ENCODE results near the gene SLC9A9. TPM values are rescaled to one million over a fixed set of nuclear protein-coding genes. Genes with fewer than 3 reads are reported as not detected.

SLC9A9 gene
- total RNA-seq, 2 donors from 2014 or later: 25.3 to 31.8 TPM

- Mint-ChIP-seq H3K4me3 (no peak overlapping the region), H3K36me3 (ENCODE audit: low read depth) (no peaks in the 10 kb centered on the region), H3K27ac (no peak overlapping the region), H3K27me3 (no peaks in the 10 kb centered on the region), H3K4me1 (peaks cover under 1% of the 10 kb centered on the region)
- no peak for ATAC-seq
- no peak for DNase-seq
- no peaks in the 10 kb centered on the region for H3K9me3 ChIP-seq (ENCODE audit: control insufficient read depth, low read length, poor library complexity, severe bottlenecking)
Measured at GRCh38 chr3:143247073-143247472, 601.2 kb downstream of the SLC9A9 start.

DNA sequence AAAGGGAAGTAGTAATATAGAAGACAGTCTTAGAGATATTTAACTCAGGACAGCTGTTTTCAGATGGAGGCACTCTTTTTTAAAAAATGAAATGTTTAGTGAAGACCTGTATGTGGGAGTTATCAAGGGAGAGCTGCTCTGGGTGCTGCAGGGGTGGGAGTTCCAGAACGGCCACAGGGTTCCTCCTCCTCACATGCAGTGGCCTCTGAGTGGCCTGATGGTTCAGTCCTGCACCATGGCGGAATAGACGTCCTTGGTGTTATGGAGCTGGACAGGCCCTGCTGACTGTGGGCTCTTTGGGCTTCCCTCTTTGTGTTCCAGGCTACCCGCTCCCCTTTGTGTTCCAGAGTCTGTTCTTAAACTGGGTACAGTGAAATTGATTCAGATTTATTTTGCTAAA lies 602.6 kb downstream of the SLC9A9 start:
- Mint-ChIP-seq H3K36me3 (ENCODE audit: low read depth) (no peaks in the 10 kb centered on the region), H3K4me1 (peaks cover 2% of the 10 kb centered on the region)

DNA sequence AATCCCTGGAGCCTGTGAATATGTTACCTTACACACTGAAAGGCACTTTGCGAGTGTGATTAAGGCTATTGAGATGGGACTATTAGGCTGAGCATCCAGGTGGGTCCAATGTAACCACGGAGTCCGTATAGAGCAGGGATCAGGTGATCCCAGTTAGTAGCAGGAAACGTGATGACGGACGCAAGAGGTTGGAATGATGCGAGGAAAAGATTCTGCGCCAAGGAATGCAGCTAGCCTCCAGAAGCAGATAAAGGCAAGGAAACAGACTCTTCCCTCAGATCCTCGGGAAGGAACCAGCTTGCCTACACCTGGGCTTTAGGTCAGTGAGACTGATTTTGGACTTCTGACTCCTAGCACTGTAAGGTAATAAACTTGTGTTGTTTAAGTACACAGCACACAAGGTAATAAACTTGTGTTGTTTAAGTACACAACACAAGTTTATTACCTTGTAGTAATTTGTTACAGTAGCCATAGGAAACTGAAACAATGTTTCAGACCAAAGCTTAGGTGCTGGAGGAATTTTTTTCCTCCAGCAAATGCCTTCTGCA lies 603.7 kb downstream of the SLC9A9 start:
- Mint-ChIP-seq H3K36me3 (ENCODE audit: low read depth) (no peaks in the 10 kb centered on the region), H3K4me1 (peaks cover 2% of the 10 kb centered on the region), H3K27ac (no peak overlapping the region), H3K4me3 (no peak overlapping the region), H3K27me3 (no peaks in the 10 kb centered on the region)
- no peak for DNase-seq
- no peak for ATAC-seq
- H3K9me3 ChIP-seq (ENCODE audit: control insufficient read depth, low read length, poor library complexity, severe bottlenecking): no peaks in the 10 kb centered on the region

More for the DNA sequence above, 602.6 kb downstream of the SLC9A9 start:
- no peak overlapping the region for H3K4me3 Mint-ChIP-seq
- H3K9me3 ChIP-seq (ENCODE audit: control insufficient read depth, low read length, poor library complexity, severe bottlenecking): no peaks in the 10 kb centered on the region
- ATAC-seq (no peak), DNase-seq (no peak)
- H3K27ac Mint-ChIP-seq: no peak overlapping the region
- H3K27me3 Mint-ChIP-seq: no peaks in the 10 kb centered on the region

GRCh38 chr3:143243686-143244085 lies 604.6 kb downstream of the SLC9A9 start:
- Mint-ChIP-seq H3K4me3 (no peak overlapping the region), H3K4me1 (peaks cover 2% of the 10 kb centered on the region), H3K36me3 (ENCODE audit: low read depth) (no peaks in the 10 kb centered on the region), H3K27me3 (no peaks in the 10 kb centered on the region), H3K27ac (no peak overlapping the region)
- no peak for ATAC-seq
- no peak for DNase-seq
- no peaks in the 10 kb centered on the region for H3K9me3 ChIP-seq (ENCODE audit: control insufficient read depth, low read length, poor library complexity, severe bottlenecking)

- Mint-ChIP-seq H3K27me3 (no peaks in the 10 kb centered on the region), H3K27ac (no peak overlapping the region), H3K4me1 (peaks cover 2% of the 10 kb centered on the region), H3K36me3 (ENCODE audit: low read depth) (no peaks in the 10 kb centered on the region), H3K4me3 (no peak overlapping the region)
- no peaks in the 10 kb centered on the region for H3K9me3 ChIP-seq (ENCODE audit: control insufficient read depth, low read length, poor library complexity, severe bottlenecking)
- no peak for DNase-seq
- ATAC-seq: no peak
Measured at GRCh38 chr3:143242691-143243090, 605.6 kb downstream of the SLC9A9 start.

DNA sequence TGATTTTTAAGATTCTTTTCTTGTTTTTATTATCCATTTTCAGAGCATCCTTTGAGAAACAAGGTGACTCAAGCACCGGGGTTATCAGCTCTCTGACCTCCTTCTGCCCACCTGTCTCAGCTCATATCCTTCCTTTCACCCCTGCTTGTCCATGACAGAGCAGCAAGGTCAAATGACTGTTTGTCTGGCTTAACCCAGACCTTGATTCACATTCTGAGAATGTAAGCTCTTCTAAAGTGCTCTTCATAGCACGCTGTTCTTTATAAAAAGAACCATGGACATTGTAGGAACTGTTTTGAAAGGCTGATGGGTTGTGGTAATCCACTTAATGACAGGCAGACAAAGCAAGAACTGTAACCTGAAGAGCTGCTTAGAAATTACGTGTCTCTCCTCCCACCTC lies 606.2 kb downstream of the SLC9A9 start:
- Mint-ChIP-seq H3K27me3 (no peaks in the 10 kb centered on the region), H3K27ac (no peak overlapping the region), H3K4me3 (no peak overlapping the region)

GRCh38 chr3:143241481-143241951 lies 606.8 kb downstream of the SLC9A9 start:
- ATAC-seq (no peak), DNase-seq (no peak)
- Mint-ChIP-seq H3K27me3 (no peaks in the 10 kb centered on the region), H3K36me3 (ENCODE audit: low read depth) (no peaks in the 10 kb centered on the region), H3K4me3 (no peak overlapping the region), H3K27ac (no peak overlapping the region), H3K4me1 (peaks cover 2% of the 10 kb centered on the region)
- no peaks in the 10 kb centered on the region for H3K9me3 ChIP-seq (ENCODE audit: control insufficient read depth, low read length, poor library complexity, severe bottlenecking)

More for the DNA sequence above, 606.2 kb downstream of the SLC9A9 start:
- ATAC-seq: no peak
- H3K9me3 ChIP-seq (ENCODE audit: control insufficient read depth, low read length, poor library complexity, severe bottlenecking): no peaks in the 10 kb centered on the region
- Mint-ChIP-seq H3K4me1 (peaks cover 2% of the 10 kb centered on the region), H3K36me3 (ENCODE audit: low read depth) (no peaks in the 10 kb centered on the region)
- no peak for DNase-seq

- Mint-ChIP-seq H3K4me1 (peaks cover 2% of the 10 kb centered on the region), H3K36me3 (ENCODE audit: low read depth) (no peaks in the 10 kb centered on the region), H3K27ac (no peak overlapping the region), H3K27me3 (no peaks in the 10 kb centered on the region), H3K4me3 (no peak overlapping the region)
- DNase-seq (no peak), ATAC-seq (no peak)
- H3K9me3 ChIP-seq (ENCODE audit: control insufficient read depth, low read length, poor library complexity, severe bottlenecking): no peaks in the 10 kb centered on the region
Measured at GRCh38 chr3:143240886-143241285, 607.4 kb downstream of the SLC9A9 start.

DNA sequence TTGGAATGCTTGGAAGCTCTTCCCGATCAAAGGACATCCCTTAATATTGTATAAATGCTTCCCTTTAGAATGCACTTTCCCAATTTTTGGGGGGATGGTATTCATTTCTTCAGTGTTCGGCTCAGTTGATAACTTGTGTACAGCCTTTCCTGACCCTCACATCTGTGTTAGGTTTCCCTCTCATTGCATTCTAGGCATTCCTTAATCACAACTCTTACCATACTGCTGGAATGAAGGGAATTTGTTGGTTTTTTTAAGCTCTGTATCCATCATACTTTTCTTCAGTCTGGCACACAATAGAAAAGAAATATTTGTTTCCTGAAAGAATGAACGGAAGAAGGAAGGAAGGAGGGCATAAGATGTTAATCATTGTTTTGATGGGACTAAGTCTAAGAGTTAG lies 609.2 kb downstream of the SLC9A9 start:
- H3K4me3 Mint-ChIP-seq: no peak overlapping the region
- no peaks in the 10 kb centered on the region for H3K27me3 Mint-ChIP-seq
- no peak overlapping the region for H3K27ac Mint-ChIP-seq
- no peaks in the 10 kb centered on the region for H3K9me3 ChIP-seq (ENCODE audit: control insufficient read depth, low read length, poor library complexity, severe bottlenecking)
- DNase-seq (no peak), ATAC-seq (no peak)
- no peaks in the 10 kb centered on the region for H3K36me3 Mint-ChIP-seq (ENCODE audit: low read depth)
- H3K4me1 Mint-ChIP-seq: peaks cover 2% of the 10 kb centered on the region

GRCh38 chr3:143237077-143237627 lies 611.1 kb downstream of the SLC9A9 start:
- H3K4me1 Mint-ChIP-seq: peaks cover 2% of the 10 kb centered on the region
- no peak overlapping the region for H3K4me3 Mint-ChIP-seq
- no peaks in the 10 kb centered on the region for H3K27me3 Mint-ChIP-seq
- H3K36me3 Mint-ChIP-seq (ENCODE audit: low read depth): no peaks in the 10 kb centered on the region
- no peaks in the 10 kb centered on the region for H3K9me3 ChIP-seq (ENCODE audit: control insufficient read depth, low read length, poor library complexity, severe bottlenecking)
- ATAC-seq (no peak), DNase-seq (no peak)
- no peak overlapping the region for H3K27ac Mint-ChIP-seq

DNA sequence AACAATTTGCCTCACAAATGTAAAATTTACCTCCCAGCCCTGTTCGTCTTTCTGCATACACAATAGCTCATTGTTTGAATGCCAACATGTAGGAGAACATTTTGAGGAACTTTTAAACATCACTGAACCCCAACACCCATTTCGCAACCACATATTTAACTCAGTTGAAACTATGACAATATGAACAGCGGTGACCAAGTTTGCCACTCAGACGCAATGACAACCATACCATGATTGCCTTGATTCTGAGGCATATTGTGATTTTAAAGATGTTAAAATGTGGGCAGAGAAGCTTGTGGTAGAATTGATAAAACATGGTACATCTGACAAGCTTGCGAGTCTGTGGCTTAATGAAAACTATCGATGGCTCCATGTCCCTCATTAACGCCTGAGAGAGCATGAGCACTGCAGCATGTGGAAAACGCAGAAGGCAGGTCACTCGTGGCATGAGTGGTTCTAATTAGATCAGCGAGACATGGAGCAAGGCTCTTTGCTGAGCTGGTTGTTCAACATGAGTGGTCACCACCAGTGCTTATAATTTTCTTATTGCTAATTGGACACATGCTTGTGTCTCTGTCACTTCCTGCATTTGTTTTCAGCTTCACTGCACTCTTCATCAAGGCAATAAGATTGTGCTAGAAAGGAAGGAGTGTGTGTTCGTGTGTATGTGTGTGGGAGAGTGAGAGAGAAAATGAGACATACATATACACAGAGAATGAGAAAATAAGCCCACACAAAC lies 611.9 kb downstream of the SLC9A9 start:
- ATAC-seq: no peak
- Mint-ChIP-seq H3K36me3 (ENCODE audit: low read depth) (no peaks in the 10 kb centered on the region), H3K4me1 (no peaks in the 10 kb centered on the region), H3K27me3 (no peaks in the 10 kb centered on the region), H3K27ac (no peak overlapping the region), H3K4me3 (no peak overlapping the region)
- H3K9me3 ChIP-seq (ENCODE audit: control insufficient read depth, low read length, poor library complexity, severe bottlenecking): no peaks in the 10 kb centered on the region
- no peak for DNase-seq

GRCh38 chr3:143235614-143236204 lies 612.6 kb downstream of the SLC9A9 start:
- Mint-ChIP-seq H3K36me3 (ENCODE audit: low read depth) (no peaks in the 10 kb centered on the region), H3K27ac (no peak overlapping the region), H3K27me3 (no peaks in the 10 kb centered on the region), H3K4me3 (no peak overlapping the region), H3K4me1 (no peaks in the 10 kb centered on the region)
- no peaks in the 10 kb centered on the region for H3K9me3 ChIP-seq (ENCODE audit: control insufficient read depth, low read length, poor library complexity, severe bottlenecking)
- ATAC-seq (no peak), DNase-seq (no peak)

DNA sequence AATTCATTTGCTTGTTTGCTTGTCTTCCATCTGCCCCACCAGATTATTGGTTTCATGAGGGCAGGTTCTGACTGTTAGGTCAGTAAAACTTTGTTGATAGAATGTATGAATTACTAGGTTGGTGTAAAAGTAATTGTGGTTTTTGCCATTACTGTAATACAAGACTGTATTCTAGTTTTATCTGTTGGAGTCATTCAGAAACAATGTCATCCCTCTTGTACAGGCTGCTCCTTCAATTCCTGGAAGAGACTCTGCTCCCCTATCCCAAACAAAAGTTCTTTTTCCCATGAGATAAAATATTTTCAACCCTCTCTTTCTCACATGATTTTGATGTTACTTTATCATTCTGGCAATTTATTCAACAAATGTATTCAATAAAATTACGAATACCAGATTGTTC lies 613.7 kb downstream of the SLC9A9 start:
- DNase-seq (no peak), ATAC-seq (no peak)
- Mint-ChIP-seq H3K4me3 (no peak overlapping the region), H3K27me3 (no peaks in the 10 kb centered on the region), H3K36me3 (ENCODE audit: low read depth) (no peaks in the 10 kb centered on the region), H3K4me1 (peaks cover 2% of the 10 kb centered on the region), H3K27ac (no peak overlapping the region)
- no peaks in the 10 kb centered on the region for H3K9me3 ChIP-seq (ENCODE audit: control insufficient read depth, low read length, poor library complexity, severe bottlenecking)
